Fibroblast of villous mesenchyme (primary cell): ENCODE measurements around the gene SEMA6A. TPM values are rescaled to one million over a fixed set of nuclear protein-coding genes. Genes with fewer than 3 reads are reported as not detected.

Experiments
- DNase-seq: peaks from one replicate; pipeline ENCODE4 v3.0.0-alpha.2; 2010; ENCODE audit warnings: low read depth
- H3K4me3 ChIP-seq: 2 replicates; pipeline ENCODE4 v1.5.1; 2011; ENCODE audit warnings: low read depth, mild to moderate bottlenecking, low read length
- total RNA-seq: library from RNA; depleted of rRNA; stranded (reverse); fragments of >200 nt; gene quantifications from 2 replicates; pipeline ENCODE4 v1.2.3, GENCODE V29; 2012
- TF ChIP-seq, protein P1 (sequence below): IDR thresholded peaks from 2 replicates; pipeline ENCODE4 v1.5.1; 2012; ENCODE audit warnings: low read depth, mild to moderate bottlenecking, low read length; ENCODE audit not compliant: insufficient read depth

Gene SEMA6A
- total RNA-seq, 1 donor = 2.2 TPM

DNA sequence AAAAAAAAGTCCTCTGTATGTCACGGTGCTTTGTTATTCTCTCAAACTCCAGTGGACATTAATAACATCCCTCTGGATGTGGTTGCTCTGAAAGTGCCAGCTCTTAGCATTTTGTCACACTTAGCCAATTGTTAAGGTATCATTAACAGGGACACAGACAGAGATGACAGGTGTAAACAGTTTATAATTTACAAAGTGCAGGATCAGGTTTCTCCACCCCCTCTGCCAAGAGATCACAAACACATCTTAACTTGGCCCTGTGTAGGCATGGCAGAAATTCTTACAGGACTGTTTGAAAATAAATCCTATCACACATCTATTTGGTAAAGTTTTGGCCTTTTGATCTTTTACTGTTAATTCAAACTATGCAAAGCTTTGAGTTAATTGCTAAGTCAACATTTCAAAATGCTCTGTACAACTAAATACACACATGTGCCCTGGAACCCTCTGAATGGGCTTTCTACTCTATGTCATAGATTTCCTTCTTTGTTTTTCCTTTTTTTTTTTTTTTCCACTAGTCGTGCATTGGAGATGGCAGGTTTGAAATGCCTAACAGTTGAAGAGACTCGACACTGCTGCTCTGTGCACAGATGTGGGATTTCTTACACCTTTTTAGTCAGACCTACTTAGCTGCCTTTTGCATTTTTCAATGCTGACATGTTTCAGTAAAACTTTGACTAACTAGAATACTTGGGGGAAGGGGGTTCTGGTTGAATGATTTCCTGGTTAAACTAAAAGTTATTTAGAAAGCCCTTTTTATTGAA is 41.7 kb downstream of the SEMA6A start:
- DNase-seq = no peak
- H3K4me3 ChIP-seq = no peak overlapping the region
- TF ChIP-seq, protein P1, sequence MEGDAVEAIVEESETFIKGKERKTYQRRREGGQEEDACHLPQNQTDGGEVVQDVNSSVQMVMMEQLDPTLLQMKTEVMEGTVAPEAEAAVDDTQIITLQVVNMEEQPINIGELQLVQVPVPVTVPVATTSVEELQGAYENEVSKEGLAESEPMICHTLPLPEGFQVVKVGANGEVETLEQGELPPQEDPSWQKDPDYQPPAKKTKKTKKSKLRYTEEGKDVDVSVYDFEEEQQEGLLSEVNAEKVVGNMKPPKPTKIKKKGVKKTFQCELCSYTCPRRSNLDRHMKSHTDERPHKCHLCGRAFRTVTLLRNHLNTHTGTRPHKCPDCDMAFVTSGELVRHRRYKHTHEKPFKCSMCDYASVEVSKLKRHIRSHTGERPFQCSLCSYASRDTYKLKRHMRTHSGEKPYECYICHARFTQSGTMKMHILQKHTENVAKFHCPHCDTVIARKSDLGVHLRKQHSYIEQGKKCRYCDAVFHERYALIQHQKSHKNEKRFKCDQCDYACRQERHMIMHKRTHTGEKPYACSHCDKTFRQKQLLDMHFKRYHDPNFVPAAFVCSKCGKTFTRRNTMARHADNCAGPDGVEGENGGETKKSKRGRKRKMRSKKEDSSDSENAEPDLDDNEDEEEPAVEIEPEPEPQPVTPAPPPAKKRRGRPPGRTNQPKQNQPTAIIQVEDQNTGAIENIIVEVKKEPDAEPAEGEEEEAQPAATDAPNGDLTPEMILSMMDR = no peak

DNA sequence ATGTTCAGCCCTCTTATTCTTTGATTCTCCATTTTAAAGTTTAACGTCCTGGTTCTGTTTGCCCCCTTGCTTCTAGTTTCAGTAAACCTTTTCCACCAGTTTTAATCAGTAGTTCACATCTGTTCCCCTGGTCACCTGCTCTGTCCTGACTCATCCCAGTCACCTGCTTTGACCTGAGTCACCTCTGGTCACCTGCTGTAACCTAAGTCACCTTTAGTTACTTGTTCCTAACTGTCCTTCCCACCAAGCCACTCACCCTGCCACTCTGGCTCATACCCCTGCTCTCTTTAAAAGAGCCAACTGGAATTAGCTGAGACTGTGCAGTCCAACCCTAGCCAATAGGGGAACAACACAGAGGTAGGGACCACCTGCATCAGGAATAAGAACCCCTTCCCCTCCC is 43.0 kb downstream of the SEMA6A start:
- DNase-seq = no peak
- TF ChIP-seq, protein P1 = no peak
- no peak overlapping the region for H3K4me3 ChIP-seq

DNA sequence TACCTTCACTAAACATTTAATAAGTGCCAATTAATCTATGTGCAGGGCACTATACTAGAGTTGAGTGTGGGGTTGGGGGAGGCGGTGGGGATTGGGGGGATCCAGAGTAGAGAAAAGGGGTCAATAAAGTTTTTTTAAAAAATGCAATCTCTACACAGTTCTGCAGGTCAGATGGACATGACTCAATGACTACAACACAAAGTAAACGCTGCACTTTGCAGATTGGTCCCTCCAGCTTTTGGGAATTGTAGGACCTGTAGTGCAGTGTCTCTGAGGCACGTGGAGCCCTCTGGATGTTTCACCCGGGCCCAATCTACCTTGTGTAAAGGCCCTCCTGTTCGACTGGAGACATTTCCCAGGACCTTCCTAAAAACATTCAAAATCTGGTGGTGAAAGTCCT is 43.5 kb downstream of the SEMA6A start:
- TF ChIP-seq, protein P1 = no peak
- no peak for DNase-seq
- no peak overlapping the region for H3K4me3 ChIP-seq

GRCh38 chr5:116530276-116530675 is 44.3 kb downstream of the SEMA6A start:
- H3K4me3 ChIP-seq = no peak overlapping the region
- TF ChIP-seq, protein P1 = no peak
- DNase-seq = no peak

DNA sequence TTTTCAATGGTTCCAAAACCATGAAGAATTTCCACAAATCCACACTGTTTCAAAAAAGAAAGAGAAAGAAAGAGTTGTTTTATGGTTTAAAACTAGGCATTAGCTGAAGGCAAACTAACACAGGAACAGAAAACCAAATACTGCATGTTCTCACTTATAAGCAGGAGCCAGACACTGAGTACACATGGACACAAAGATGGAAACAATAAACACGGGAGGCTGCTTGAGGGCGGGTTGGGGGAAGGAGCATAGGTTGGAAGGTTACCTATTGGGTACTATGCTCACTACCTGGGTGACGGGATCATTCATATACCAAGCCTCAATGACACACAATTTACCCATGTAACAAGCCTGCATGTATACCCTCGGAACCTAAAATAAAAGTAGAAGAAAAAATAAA is 45.0 kb downstream of the SEMA6A start:
- no peak for DNase-seq
- H3K4me3 ChIP-seq = no peak overlapping the region
- TF ChIP-seq, protein P1 = no peak

DNA sequence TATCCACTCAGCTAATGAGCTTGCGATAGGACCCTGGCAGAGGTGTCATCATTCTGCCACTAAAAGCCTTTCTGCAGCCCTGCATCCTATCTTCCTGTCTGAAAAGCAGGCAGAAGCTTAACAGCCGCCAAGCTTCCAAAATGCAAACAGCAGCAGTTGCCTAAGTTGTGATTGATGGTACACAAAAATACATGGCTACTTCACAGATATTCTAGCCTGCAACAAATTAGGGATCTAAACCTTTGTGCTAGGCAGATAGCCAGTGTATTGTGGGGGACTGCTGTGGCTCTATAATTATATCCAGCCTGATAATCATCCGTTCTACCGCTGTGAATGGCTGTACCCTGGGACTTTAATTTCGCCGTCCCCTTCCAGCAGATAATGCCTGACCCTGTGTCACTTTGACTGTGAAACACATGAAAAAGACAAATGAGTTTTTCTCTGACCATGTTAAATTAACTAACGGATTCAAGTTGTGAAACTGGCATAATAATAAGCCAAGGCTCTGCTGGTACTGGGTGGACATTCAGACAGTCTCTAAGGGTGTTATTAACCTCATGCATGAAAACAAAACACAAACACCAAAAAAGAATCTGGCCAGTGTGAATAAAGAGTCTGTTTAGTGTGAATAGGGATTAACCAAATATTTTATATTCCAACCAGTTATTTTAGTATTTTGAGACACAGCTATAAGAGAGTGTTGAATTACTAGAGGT is 45.9 kb downstream of the SEMA6A start:
- TF ChIP-seq, protein P1 = no peak

More for the DNA sequence above, 45.9 kb downstream of the SEMA6A start:
- no peak for DNase-seq
- H3K4me3 ChIP-seq = no peak overlapping the region
